Upper lobe of right lung (tissue), 1 donor: ENCODE results near the gene HDHD2. TPM values are rescaled to one million over a fixed set of nuclear protein-coding genes. Genes with fewer than 3 reads are reported as not detected.
"Not testable (repeated sequence)": the region's sequence is repeated elsewhere in the genome, so short reads cannot be mapped to it uniquely, and the experiment has no call there.

Experiments
- ATAC-seq: fragments of 200-7000 bp; cut with Tn5 transposase; one replicate; pipeline ENCODE4 v1.9.1; 2020; ENCODE audit warnings: mild to moderate bottlenecking, moderate library complexity
- DNase-seq: peaks from one replicate; pipeline ENCODE4 v3.0.0-alpha.2; 2020
- H3K27ac ChIP-seq: fragments of 200-600 bp; one replicate; pipeline ENCODE4 v1.8.0; 2022
- H3K27me3 ChIP-seq: fragments of 200-600 bp; one replicate; pipeline ENCODE4 v1.8.0; 2022; ENCODE audit warnings: mild to moderate bottlenecking
- H3K36me3 ChIP-seq: fragments of 200-600 bp; one replicate; pipeline ENCODE4 v1.8.0; 2022
- H3K4me1 ChIP-seq: fragments of 200-600 bp; one replicate; pipeline ENCODE4 v1.8.0; 2022
- H3K4me3 ChIP-seq: fragments of 200-600 bp; one replicate; pipeline ENCODE4 v1.8.0; 2022; ENCODE audit warnings: mild to moderate bottlenecking
- H3K9me3 ChIP-seq: fragments of 200-600 bp; one replicate; pipeline ENCODE4 v1.8.0; 2022
- intact Hi-C: fragments of 100-400 bp; cut with DNase I; formaldehyde crosslinking; loops from one replicate; pipeline ENCODE4 v1.11.0; 2022
- long read RNA-seq: library from polyadenylated mRNA; unstranded; transcript quantifications from one replicate; pipeline ENCODE4 v2.0.0, GENCODE V29; 2021
- total RNA-seq: library from RNA; stranded (reverse); fragmentation: NEBNext Ultra II Directional; extraction: Animal tissue kit (Norgen Biotek cat#: 25700); gene quantifications from one replicate; pipeline ENCODE4 v1.2.1, GENCODE V29; 2021
- TF ChIP-seq, protein P1 (sequence below): fragments of 200-600 bp; IDR thresholded peaks from one replicate; pipeline ENCODE4 v1.8.0; 2022; ENCODE audit warnings: antibody characterized with exemption
- donor health status: DM: no; HTN: yes; CAD: no; lungs with severe emphysema.

HDHD2 gene, protein sequence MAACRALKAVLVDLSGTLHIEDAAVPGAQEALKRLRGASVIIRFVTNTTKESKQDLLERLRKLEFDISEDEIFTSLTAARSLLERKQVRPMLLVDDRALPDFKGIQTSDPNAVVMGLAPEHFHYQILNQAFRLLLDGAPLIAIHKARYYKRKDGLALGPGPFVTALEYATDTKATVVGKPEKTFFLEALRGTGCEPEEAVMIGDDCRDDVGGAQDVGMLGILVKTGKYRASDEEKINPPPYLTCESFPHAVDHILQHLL
- 38.2 TPM for total RNA-seq
- long read RNA-seq, transcript HDHD2-205 (7 exons, 2,224 nt): minor isoform, 18 of 71 reads
- long read RNA-seq, transcript HDHD2-201 (7 exons, 2,212 nt): major isoform, 42 of 71 reads
- long read RNA-seq, partial matches to known transcripts: 1 of 71 reads
- long read RNA-seq, other reads (novel, unspliced or antisense): 10 of 71 reads

DNA sequence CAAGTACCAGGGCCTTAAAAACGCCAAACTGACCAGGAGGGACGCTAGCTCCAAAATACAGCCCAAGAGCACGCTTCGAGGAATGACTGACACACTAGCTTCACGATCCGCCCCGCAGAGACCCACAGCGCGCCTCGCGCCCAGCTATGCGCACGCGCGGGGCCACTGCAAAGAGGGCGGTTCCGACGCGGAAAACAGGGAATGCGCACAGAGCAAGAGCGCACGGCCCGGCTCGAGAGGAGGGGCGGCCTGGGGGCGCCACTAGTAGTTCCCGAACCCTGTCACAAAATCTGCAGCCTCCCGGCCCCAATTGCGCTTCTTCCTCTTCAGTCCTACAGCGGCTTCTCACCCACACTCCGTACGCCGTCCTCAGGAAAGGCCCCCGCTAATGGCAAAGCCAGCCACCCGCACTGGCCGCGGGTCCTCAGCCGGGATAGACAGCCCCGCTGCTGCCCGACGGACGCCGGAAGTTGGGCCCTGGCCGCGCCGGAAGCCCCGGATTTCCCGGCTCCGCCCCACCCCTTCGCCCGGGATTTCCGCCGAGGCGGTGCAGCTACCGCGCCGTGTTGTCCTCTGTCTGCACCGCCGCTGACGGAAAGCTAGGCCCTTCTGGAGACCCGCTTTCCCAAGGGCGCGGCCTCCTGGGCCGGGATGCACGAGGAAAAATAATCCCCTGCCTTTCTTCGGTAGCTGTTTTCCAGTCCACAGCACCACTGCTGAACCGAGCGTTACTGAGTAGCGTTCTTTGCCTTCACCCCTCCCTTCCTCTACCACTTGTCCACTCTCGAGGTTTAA, at the start of gene HDHD2:
Gene HDHD2, minus strand, starts transcription at position 472 of the 795 bp plus-strand sequence. CDS start 14,061 bp downstream, outside the sequence.
- no peaks in the 10 kb centered on the region for H3K27me3 ChIP-seq
- TF ChIP-seq, protein P1, sequence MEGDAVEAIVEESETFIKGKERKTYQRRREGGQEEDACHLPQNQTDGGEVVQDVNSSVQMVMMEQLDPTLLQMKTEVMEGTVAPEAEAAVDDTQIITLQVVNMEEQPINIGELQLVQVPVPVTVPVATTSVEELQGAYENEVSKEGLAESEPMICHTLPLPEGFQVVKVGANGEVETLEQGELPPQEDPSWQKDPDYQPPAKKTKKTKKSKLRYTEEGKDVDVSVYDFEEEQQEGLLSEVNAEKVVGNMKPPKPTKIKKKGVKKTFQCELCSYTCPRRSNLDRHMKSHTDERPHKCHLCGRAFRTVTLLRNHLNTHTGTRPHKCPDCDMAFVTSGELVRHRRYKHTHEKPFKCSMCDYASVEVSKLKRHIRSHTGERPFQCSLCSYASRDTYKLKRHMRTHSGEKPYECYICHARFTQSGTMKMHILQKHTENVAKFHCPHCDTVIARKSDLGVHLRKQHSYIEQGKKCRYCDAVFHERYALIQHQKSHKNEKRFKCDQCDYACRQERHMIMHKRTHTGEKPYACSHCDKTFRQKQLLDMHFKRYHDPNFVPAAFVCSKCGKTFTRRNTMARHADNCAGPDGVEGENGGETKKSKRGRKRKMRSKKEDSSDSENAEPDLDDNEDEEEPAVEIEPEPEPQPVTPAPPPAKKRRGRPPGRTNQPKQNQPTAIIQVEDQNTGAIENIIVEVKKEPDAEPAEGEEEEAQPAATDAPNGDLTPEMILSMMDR: no peak
- intact Hi-C loops: no loop called here
- peaks cover 14% of the 10 kb centered on the region for H3K4me1 ChIP-seq
- peak within 1 kb of the TSS; percentile 93 for H3K27ac ChIP-seq
- H3K36me3 ChIP-seq: peaks cover 10% of the 10 kb centered on the region
- no peaks in the 10 kb centered on the region for H3K9me3 ChIP-seq
- DNase-seq (peak; percentile 94), ATAC-seq (peak; percentile 98)
- H3K4me3 ChIP-seq: peak within 1 kb of the TSS; percentile 86

GRCh38 chr18:47195961-47196360, 45.7 kb upstream of the HDHD2 start:
- H3K27ac ChIP-seq, H3K27me3 ChIP-seq, DNase-seq, intact Hi-C loops, H3K4me1 ChIP-seq, H3K4me3 ChIP-seq, ATAC-seq, H3K36me3 ChIP-seq, H3K9me3 ChIP-seq: not testable (repeated sequence)

DNA sequence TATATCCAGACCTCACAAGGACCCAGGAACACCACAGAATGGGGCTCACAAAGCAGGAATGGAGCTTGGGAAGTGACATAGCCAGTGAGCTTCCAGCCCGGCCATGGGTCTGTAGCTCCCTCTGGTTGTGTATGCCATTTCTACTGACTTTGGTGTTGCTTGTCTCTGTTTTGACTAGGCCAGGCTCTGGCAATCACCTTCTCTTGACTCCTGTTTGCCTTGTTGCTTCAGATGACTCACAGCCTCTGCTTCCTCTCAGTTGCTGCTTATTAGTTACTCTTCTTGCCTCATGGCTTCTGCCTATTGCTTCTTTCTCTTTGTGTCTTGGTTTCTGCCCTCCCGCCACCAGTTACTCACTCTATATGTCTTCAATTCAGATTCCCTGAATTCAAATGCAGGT, 41.7 kb upstream of the HDHD2 start:
- no peaks in the 10 kb centered on the region for H3K9me3 ChIP-seq
- H3K27me3 ChIP-seq: peaks cover 6% of the 10 kb centered on the region
- H3K4me3 ChIP-seq: no peak overlapping the region
- H3K36me3 ChIP-seq: no peaks in the 10 kb centered on the region
- TF ChIP-seq, protein P1: no peak
- H3K27ac ChIP-seq: no peak overlapping the region
- ATAC-seq: no peak
- DNase-seq: no peak
- intact Hi-C loops: no loop called here
- no peaks in the 10 kb centered on the region for H3K4me1 ChIP-seq

DNA sequence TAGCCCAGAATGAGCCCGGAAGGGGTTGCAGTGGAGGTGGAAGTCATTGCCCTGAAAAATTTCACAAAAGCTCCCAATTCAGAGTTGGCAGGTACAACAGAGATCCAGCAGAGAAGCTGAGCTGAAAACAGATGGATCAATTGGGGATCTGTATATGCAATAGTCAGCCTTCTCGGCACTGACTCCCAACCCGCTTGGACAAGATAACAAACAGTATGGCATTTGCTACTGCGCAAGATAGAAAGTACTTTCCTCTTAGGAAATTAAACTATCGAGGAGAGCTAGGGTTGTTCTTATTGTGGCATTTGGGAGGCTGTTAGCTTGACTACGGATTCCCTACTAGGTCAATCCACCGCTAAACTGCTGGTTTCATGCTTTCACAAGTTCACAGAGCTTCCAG, 37.4 kb upstream of the HDHD2 start:
- Histone ChIP-seq H3K36me3 (no peaks in the 10 kb centered on the region), H3K4me1 (no peaks in the 10 kb centered on the region), H3K27ac (no peak overlapping the region), H3K27me3 (peaks cover 6% of the 10 kb centered on the region), H3K9me3 (no peaks in the 10 kb centered on the region), H3K4me3 (no peak overlapping the region)
- ATAC-seq (no peak), DNase-seq (no peak)
- TF ChIP-seq, protein P1: no peak
- intact Hi-C loops: no loop called here

GRCh38 chr18:47184419-47185050, 34.2 kb upstream of the HDHD2 start:
- intact Hi-C loops: no loop called here
- Histone ChIP-seq H3K27me3 (peaks cover 6% of the 10 kb centered on the region), H3K36me3 (no peaks in the 10 kb centered on the region), H3K9me3 (no peaks in the 10 kb centered on the region), H3K27ac (no peak overlapping the region), H3K4me3 (no peak overlapping the region), H3K4me1 (no peaks in the 10 kb centered on the region)
- ATAC-seq (peak; percentile 92), DNase-seq (peak; percentile 67)
- TF ChIP-seq, protein P1: no peak

DNA sequence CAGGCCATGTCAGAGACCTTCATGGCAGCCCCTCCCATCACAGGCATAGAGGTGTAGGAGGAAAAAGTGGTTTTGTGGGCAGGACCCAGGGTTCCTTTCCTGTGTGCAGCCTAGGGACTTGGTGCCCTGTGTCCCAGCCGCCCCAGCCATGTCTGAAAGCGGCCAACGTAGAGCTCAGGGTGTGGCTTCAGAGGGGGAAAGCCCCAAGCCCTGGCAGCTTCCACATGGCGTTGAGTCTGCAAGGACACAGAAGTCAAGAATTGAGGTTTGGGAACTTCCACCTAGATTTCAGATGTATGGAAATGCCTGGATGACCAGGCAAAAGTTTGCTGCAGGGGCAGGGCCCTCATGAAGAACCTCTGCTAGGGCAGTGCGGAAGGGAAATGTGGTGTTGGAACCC, 31.9 kb upstream of the HDHD2 start:
- ATAC-seq, DNase-seq, intact Hi-C loops: not testable (repeated sequence)

More for the DNA sequence above, 31.9 kb upstream of the HDHD2 start:
- H3K4me1 ChIP-seq, H3K9me3 ChIP-seq, H3K36me3 ChIP-seq, H3K4me3 ChIP-seq, H3K27ac ChIP-seq, H3K27me3 ChIP-seq: not testable (repeated sequence)
